BLaER1 treated with 17β-estradiol and CSF1 and Interleukin-3, amounts not matched to agents 10 nM and 100 nM (cell line): Measurements from ENCODE around the gene TSEN15.
"Not testable (repeated sequence)": the region's sequence is repeated elsewhere in the genome, so short reads cannot be mapped to it uniquely, and the experiment has no call there.

ENCODE experiments used
- H3K27ac ChIP-seq, 11 experiments: shearing (Covaris generic); formaldehyde crosslinking; 2 replicates each; pipeline ENCODE4 v1.8.1; 2022
- H3K27me3 ChIP-seq, 11 experiments: shearing (Covaris generic); formaldehyde crosslinking; 2 replicates each; pipeline ENCODE4 v1.8.1; 2022
- H3K36me3 ChIP-seq, 11 experiments: shearing (Covaris generic); formaldehyde crosslinking; 2 replicates each; pipeline ENCODE4 v1.8.1; 2022
- H3K4me1 ChIP-seq, 10 experiments: shearing (Covaris generic); formaldehyde crosslinking; 2 replicates each; pipeline ENCODE4 v1.8.1; 2022
- H3K4me2 ChIP-seq, 11 experiments: shearing (Covaris generic); formaldehyde crosslinking; 2 replicates each; pipeline ENCODE4 v1.8.1; 2022
- H3K4me3 ChIP-seq, 10 experiments: shearing (Covaris generic); formaldehyde crosslinking; 2 replicates each; pipeline ENCODE4 v1.8.1; 2022
- H3K9ac ChIP-seq, 11 experiments: shearing (Covaris generic); formaldehyde crosslinking; 2 replicates each; pipeline ENCODE4 v1.8.1; 2022
- H3K9me3 ChIP-seq, 11 experiments: shearing (Covaris generic); formaldehyde crosslinking; replicated peaks in 1 of 11; 2 replicates each; pipeline ENCODE4 v1.8.1; 2022
- H4K20me1 ChIP-seq, 11 experiments: shearing (Covaris generic); formaldehyde crosslinking; 2 replicates each; pipeline ENCODE4 v1.8.1; 2022
- Cebpa-rat ChIP-seq, 11 experiments: shearing (Covaris generic); IDR thresholded peaks; 2 replicates each; pipeline ENCODE4 v1.8.1; 2022

Gene TSEN15

GRCh38 chr1:184044603-184045376 is 6.7 kb upstream of the TSEN15 start:
- Histone ChIP-seq H3K27ac (no peak overlapping the region), H3K9me3 (no peaks in the 10 kb centered on the region; a peak in 1 of 22 replicates), H3K9ac (no peak overlapping the region), H4K20me1 (no peaks in the 10 kb centered on the region), H3K4me3 (no peak overlapping the region), H3K27me3 (peaks cover 0 to 3% (median 0%) of the 10 kb centered on the region in 11 experiments; a peak in 5 of 22 replicates), H3K36me3 (no peaks in the 10 kb centered on the region), H3K4me2 (no peak overlapping the region), H3K4me1 (0 out of 20 replicates have a peak, but pooled peaks cover 0 to 4% (median 0%) of the 10 kb centered on the region in 10 experiments)
- no peak for TF ChIP-seq Cebpa-rat (IDR thresholded peaks at IDR 0.05)

DNA sequence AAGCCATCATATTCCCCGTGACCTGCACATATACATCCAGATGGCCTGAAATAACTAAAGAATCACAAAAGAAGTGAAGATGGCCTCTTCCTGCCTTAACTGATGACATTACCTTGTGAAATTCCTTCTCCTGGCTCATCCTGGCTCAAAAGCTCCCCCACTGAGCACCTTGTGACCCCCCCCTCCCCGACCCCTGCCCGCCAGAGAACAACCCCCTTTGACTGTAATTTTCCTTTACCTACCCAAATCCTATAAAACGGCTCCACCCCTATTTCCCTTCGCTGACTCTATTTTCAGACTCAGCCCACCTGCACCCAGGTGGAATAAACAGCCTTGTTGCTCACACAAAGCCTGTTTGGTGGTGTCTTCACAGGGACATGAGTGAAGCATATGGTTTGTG is 4.0 kb upstream of the TSEN15 start:
- not testable (repeated sequence) for H3K27me3 ChIP-seq, H3K9ac ChIP-seq, H3K27ac ChIP-seq, H3K9me3 ChIP-seq, H3K4me3 ChIP-seq, H3K4me2 ChIP-seq, H4K20me1 ChIP-seq, H3K36me3 ChIP-seq
- H3K4me1 ChIP-seq: peaks cover 9 to 15% (median 11%) of the 10 kb centered on the region in 10 experiments; a peak in 19 of 20 replicates

DNA sequence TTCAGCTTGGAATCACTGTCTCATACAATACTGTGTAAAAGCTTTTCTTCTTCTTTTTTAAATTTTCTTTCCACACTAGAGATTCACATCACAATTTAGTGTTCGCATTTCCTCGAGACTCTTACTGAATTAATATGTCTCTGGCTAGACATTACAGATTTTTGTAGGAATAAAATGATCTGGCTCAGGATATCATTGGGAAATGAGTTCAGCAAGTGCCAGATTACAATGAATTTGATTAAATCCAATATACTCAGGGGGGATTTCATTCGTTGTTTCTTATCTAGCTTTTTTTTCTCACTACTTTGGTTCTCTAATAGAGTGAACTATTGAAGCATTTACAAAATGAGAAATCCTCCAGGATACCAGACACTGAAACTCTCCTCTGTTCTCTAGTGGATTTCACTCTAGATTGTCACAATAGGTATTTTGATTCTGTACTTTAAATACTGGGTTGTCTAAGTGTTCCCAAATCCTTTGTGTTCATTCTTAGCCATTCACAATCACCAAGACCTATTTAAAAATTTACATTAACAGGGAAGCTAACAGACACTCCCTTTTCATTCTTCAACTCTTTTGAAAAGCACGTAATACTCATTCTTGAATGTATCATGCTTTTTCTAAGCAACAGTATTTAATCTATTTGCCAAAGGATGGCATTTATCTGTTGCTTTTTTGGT is 2.8 kb upstream of the TSEN15 start:
- Histone ChIP-seq H3K27ac (no peak overlapping the region), H4K20me1 (no peaks in the 10 kb centered on the region), H3K4me3 (no peak overlapping the region), H3K4me1 (peaks cover 12 to 27% (median 22%) of the 10 kb centered on the region in 10 experiments; a peak in 19 of 20 replicates), H3K36me3 (peaks cover 0 to 3% (median 0%) of the 10 kb centered on the region in 11 experiments; a peak in 2 of 22 replicates), H3K4me2 (no peak overlapping the region), H3K27me3 (no peaks in the 10 kb centered on the region), H3K9ac (no peak overlapping the region), H3K9me3 (no peaks in the 10 kb centered on the region; a peak in 2 of 22 replicates)
- no peak for TF ChIP-seq Cebpa-rat (IDR thresholded peaks at IDR 0.05)

DNA sequence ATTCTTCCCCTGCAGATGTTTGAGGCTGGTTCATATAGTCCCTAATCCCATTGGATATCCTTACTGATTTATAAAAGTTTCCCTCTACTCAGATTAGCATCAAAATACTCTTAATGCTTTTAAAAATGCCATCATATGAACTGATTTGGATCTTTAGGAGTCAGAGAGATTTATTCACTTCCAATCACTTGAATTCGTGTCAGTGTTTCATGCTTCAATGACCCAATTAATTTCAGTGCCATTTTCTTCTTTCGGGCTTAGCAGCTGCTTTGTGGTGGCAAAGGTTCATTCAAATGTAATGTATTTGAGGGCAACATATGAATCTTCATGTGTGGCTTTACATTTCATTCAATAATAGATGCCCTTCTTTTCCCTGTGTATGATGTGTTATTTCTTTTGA is 2.2 kb upstream of the TSEN15 start:
- Histone ChIP-seq H3K4me1 (peaks cover 12 to 33% (median 24%) of the 10 kb centered on the region in 10 experiments; a peak in 19 of 20 replicates), H3K27ac (no peak overlapping the region), H3K36me3 (peaks cover 0 to 8% (median under 1%) of the 10 kb centered on the region in 11 experiments; a peak in 9 of 22 replicates), H3K4me2 (no peak overlapping the region), H3K27me3 (no peaks in the 10 kb centered on the region), H3K4me3 (no peak overlapping the region), H3K9me3 (no peaks in the 10 kb centered on the region; a peak in 2 of 22 replicates), H4K20me1 (no peaks in the 10 kb centered on the region), H3K9ac (no peak overlapping the region)
- TF ChIP-seq Cebpa-rat (IDR thresholded peaks at IDR 0.05): no peak

DNA sequence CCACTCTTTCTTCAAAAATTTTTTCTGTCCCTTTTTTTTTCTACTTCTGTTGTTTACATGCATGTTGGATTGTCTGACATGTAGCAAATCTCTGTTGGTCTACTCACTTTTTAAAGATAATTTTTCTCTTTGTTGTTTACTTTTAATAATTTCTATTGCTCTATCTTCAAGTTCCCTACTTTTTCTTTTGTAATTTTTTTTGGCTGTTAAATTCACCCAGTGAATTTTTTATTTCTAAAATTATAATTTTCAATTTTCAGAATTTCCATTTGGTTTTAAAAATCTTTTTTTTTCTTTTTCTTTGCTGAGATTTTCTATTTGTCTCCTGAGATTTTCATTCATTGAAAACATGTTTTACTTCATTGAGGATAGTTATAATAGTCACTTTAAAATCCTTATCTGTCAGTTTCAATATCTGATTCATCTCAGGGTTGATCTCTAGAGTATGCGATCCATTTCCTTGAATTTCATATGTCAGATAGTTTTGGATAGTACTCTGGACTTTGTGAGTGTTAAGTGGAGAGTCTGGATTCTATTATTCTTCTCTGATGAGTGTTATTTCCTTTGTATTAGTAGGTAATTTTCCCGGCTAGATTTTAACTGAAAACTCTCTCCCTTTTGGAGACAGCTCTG is 1.6 kb upstream of the TSEN15 start:
- TF ChIP-seq Cebpa-rat (IDR thresholded peaks at IDR 0.05): no peak

DNA sequence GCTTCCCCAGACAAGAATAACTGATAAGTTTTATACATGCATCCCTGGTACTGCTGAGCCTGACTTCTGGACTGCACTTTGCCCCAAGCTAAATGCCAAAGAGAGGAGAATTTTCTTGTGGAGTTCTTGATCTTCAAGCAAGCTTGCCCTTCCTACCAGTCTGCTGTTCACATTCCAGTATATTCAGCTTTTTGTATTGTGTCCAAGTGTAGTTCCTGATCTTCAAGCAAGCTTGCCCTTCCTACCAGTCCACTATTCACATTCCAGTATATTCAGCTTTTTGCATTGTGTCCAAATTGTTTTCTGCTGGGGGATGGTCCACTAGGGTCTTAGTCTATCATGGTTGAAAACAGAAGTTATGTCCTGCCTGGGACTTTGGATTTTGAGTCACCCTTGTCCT is 894 bp upstream of the TSEN15 start:
- TF ChIP-seq Cebpa-rat (IDR thresholded peaks at IDR 0.05): no peak
- H3K36me3 ChIP-seq: peaks cover 11 to 21% (median 14%) of the 10 kb centered on the region in 11 experiments
- no peaks in the 10 kb centered on the region for H4K20me1 ChIP-seq
- H3K27me3 ChIP-seq: no peaks in the 10 kb centered on the region
- peak overlapping the region in 8 of 10 experiments; percentile 74 to 96 (median 90); a peak in 11 of 20 replicates for H3K4me3 ChIP-seq
- peaks cover 0 to 11% (median 7%) of the 10 kb centered on the region in 11 experiments; a peak in 14 of 22 replicates for H3K9me3 ChIP-seq
- peak overlapping the region; percentile 78 to 91 (median 84) for H3K4me2 ChIP-seq
- peak overlapping the region; percentile 82 to 98 (median 94); a peak in 21 of 22 replicates for H3K27ac ChIP-seq
- H3K9ac ChIP-seq: peak overlapping the region in 10 of 11 experiments; percentile 90 to 98 (median 95); a peak in 15 of 22 replicates
- peaks cover 12 to 37% (median 24%) of the 10 kb centered on the region in 10 experiments; a peak in 19 of 20 replicates for H3K4me1 ChIP-seq

More for the DNA sequence above, 1.6 kb upstream of the TSEN15 start:
- Histone ChIP-seq H3K4me2 (peak overlapping the region in 2 of 11 experiments; percentile 84 to 90; a peak in 1 of 22 replicates), H3K9ac (no peak overlapping the region), H4K20me1 (no peaks in the 10 kb centered on the region), H3K27me3 (no peaks in the 10 kb centered on the region), H3K9me3 (peaks cover 0 to 6% (median 4%) of the 10 kb centered on the region in 11 experiments; a peak in 14 of 22 replicates), H3K4me1 (peaks cover 12 to 37% (median 24%) of the 10 kb centered on the region in 10 experiments; a peak in 19 of 20 replicates), H3K27ac (no peak overlapping the region; a peak in 1 of 22 replicates), H3K4me3 (no peak overlapping the region), H3K36me3 (peaks cover 5 to 14% (median 7%) of the 10 kb centered on the region in 11 experiments)

GRCh38 chr1:184051138-184051484 is 419 bp upstream of the TSEN15 start:
- H3K4me1 ChIP-seq: peaks cover 12 to 37% (median 24%) of the 10 kb centered on the region in 10 experiments; a peak in 19 of 20 replicates
- H3K4me2 ChIP-seq: peak overlapping the region; percentile 78 to 91 (median 84)

GRCh38 chr1:184052194-184052559 is 647 bp downstream of the TSEN15 start:
- peak overlapping the region; percentile 74 to 96 (median 90) for H3K4me3 ChIP-seq
- peaks cover 22 to 35% (median 26%) of the 10 kb centered on the region in 11 experiments for H3K36me3 ChIP-seq
- peak overlapping the region; percentile 78 to 91 (median 84) for H3K4me2 ChIP-seq
- peaks cover 0 to 11% (median 7%) of the 10 kb centered on the region in 11 experiments; a peak in 14 of 22 replicates for H3K9me3 ChIP-seq
- peak overlapping the region; percentile 82 to 98 (median 94) for H3K27ac ChIP-seq
- H3K4me1 ChIP-seq: peaks cover 12 to 45% (median 24%) of the 10 kb centered on the region in 10 experiments; a peak in 19 of 20 replicates
- no peaks in the 10 kb centered on the region for H3K27me3 ChIP-seq
- TF ChIP-seq Cebpa-rat (IDR thresholded peaks at IDR 0.05): no peak
- H4K20me1 ChIP-seq: no peaks in the 10 kb centered on the region
- peak overlapping the region; percentile 90 to 98 (median 95) for H3K9ac ChIP-seq

More at GRCh38 chr1:184051138-184051484, 419 bp upstream of the TSEN15 start:
- H4K20me1 ChIP-seq: no peaks in the 10 kb centered on the region
- H3K27me3 ChIP-seq: no peaks in the 10 kb centered on the region
- H3K27ac ChIP-seq: peak overlapping the region; percentile 82 to 98 (median 94); a peak in 21 of 22 replicates
- peaks cover 0 to 11% (median 7%) of the 10 kb centered on the region in 11 experiments; a peak in 14 of 22 replicates for H3K9me3 ChIP-seq
- peaks cover 14 to 26% (median 19%) of the 10 kb centered on the region in 11 experiments for H3K36me3 ChIP-seq
- peak overlapping the region; percentile 90 to 98 (median 95) for H3K9ac ChIP-seq
- H3K4me3 ChIP-seq: peak overlapping the region; percentile 74 to 96 (median 90)
- TF ChIP-seq Cebpa-rat (IDR thresholded peaks at IDR 0.05): no peak
